ENCODE measurements around the gene ICOS. TPM values are rescaled to one million over a fixed set of nuclear protein-coding genes. Genes with fewer than 3 reads are reported as not detected.

The ICOS gene
- 1 to 10 TPM in 2 of 4 donors, under 1 TPM in 1, not detected in 1; 0.75 to 3.2 (median 1.0) TPM for total RNA-seq

- ATAC-seq (ENCODE audit: low FRiP score) (no peak), DNase-seq (ENCODE audit: low spot score) (no peak)
- TF ChIP-seq CTCF (IDR thresholded peaks at IDR 0.05) = no peak
These were observed at the start of gene ICOS for GRCh38 chr2:203936535-203936934. Gene ICOS (plus strand): TSS chr2:203936763. CDS start chr2:203936815, 52 bp downstream.

- DNase-seq (ENCODE audit: low spot score) (no peak), ATAC-seq (ENCODE audit: low FRiP score) (no peak)
- no peak for TF ChIP-seq CTCF (IDR thresholded peaks at IDR 0.05)
These were observed 48.9 kb upstream of the ICOS start for GRCh38 chr2:203887677-203888076.

- ATAC-seq (ENCODE audit: low FRiP score) (no peak), DNase-seq (ENCODE audit: low spot score) (no peak)
- no peak for TF ChIP-seq CTCF (IDR thresholded peaks at IDR 0.05)
These were observed 47.0 kb upstream of the ICOS start for GRCh38 chr2:203889542-203889941.

GRCh38 chr2:203889944-203890343 is 46.6 kb upstream of the ICOS start:
- no peak for ATAC-seq (ENCODE audit: low FRiP score)
- no peak for TF ChIP-seq CTCF (IDR thresholded peaks at IDR 0.05)

GRCh38 chr2:203890733-203891132 is 45.8 kb upstream of the ICOS start:
- ATAC-seq (ENCODE audit: low FRiP score) (no peak), DNase-seq (ENCODE audit: low spot score) (no peak)
- TF ChIP-seq CTCF (IDR thresholded peaks at IDR 0.05) = no peak

More at GRCh38 chr2:203889944-203890343, 46.6 kb upstream of the ICOS start:
- no peak for DNase-seq (ENCODE audit: low spot score)

- no peak for TF ChIP-seq CTCF (IDR thresholded peaks at IDR 0.05)
- DNase-seq (ENCODE audit: low spot score) = no peak
- no peak for ATAC-seq (ENCODE audit: low FRiP score)
These were observed 45.1 kb upstream of the ICOS start for GRCh38 chr2:203891474-203891873.

GRCh38 chr2:203892207-203892606 is 44.4 kb upstream of the ICOS start:
- ATAC-seq (ENCODE audit: low FRiP score) = no peak
- no peak for TF ChIP-seq CTCF (IDR thresholded peaks at IDR 0.05)
- no peak for DNase-seq (ENCODE audit: low spot score)

All from omental fat pad (tissue), 4 donors.